Activated CD8-positive, alpha-beta memory T cell treated with anti-CD3 and anti-CD28 coated beads for 4 hours (primary cell): ENCODE measurements around the gene FAM174C.

Experiments used
- DNase-seq, 2 donors: peaks; one replicate each; pipeline ENCODE4 v3.0.0-alpha.2; 2020; ENCODE audit warnings: low read depth in 2 of 2

Gene FAM174C

DNA sequence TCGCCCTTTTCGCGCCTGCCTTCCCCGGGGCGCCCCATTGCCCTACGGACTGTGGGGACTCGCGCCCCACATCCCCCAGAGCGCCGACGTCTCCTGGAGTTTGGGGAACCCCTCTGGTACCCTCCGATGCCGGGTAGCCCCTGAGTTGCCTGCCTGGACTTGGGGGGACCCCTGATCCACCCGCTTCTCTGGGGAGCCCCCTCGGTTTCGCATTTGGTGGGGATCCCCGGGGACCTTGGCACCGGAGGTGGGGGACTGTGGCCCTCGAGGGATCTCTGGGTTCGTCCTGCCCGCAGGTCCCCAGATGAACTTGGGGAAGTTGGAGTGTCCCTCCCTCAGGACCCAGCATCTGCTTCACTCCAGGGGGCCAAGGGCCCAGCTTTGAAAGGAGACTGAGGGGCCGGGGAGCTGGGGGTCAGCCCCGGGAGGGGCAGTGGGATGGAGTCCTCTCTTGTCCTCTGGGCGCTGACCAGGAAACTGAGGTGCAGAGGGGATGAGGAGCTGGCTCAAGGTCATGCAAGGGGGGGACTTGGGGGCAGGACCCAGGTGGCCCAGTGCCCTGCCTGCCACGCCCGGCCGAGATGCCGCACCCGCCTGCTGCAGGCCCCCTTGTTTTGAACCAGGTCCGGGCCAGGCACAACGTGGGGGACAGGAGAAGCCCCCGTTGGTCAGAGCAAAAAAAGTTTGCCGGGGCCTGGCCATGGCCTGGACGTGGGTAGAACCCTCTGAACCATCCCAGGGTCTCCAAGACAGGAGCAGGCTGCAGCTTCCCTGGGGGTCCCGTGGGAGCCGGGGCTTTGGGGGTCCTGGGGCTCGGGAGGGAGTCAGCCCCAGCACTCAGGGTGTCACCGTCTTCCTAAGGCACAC, 11.4 kb downstream of the FAM174C start:
- DNase-seq = no peak

DNA sequence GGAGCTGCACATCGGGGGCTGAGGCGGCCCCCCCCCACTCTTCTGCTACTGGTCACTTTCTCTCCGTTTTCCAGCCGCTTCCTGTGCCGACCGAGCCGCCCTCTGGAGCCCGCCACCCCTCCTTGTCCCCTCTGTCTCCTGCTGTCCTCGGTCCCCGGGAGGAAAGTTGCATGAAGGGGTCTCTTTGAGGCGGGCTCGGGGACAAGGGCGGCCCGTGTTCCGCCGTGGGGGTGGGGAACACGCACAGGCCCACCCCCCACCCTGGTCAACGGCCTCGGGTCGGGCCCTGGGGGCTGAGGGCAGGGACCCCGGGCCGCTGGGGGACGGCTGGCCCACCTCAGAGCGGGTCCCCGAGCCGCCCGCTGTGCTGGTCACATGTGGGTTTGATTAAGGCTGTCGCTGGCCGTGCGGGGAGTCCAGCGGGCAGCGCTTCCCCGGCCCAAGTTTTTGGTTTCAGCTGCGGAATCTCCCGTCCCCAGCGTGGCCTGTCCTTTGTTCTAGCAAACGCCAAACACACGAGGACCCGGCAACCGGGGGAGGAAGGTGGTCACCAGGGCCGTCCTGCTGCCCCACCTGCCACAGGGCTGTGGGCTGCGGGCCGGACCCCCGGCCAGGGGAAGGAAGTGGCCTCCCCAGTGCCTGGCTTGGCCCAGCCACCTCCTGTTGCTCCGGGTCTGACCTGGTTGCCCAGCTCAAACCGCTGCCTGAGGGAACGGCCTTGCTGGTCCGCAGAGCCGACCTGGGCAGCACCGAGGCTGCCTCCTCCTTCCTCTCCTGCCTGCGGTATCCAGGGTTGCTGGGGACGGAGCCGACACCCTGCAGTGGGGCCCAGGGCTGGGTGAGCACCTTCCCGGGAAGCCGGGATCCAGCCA, 12.3 kb downstream of the FAM174C start:
- DNase-seq = no peak

DNA sequence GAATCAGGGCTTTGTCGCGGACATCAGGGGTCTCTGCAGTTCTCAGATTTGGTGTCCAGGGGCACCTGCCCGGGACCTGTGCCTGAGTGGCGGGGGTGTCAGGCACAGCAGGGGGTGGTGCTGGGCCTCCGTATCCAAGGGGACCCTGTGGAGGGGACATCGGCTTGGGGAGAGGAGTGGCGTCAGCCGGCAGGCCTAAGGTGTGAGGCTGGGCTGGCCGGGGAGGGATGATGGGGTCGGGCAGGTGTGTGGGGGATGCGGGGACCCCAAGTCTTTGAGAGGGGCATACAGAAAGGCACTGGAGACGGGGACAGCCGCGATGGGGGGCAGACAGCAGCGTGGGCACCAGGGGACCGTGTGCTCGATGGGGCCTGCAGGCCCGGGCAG, 12.9 kb downstream of the FAM174C start:
- DNase-seq = no peak

DNA sequence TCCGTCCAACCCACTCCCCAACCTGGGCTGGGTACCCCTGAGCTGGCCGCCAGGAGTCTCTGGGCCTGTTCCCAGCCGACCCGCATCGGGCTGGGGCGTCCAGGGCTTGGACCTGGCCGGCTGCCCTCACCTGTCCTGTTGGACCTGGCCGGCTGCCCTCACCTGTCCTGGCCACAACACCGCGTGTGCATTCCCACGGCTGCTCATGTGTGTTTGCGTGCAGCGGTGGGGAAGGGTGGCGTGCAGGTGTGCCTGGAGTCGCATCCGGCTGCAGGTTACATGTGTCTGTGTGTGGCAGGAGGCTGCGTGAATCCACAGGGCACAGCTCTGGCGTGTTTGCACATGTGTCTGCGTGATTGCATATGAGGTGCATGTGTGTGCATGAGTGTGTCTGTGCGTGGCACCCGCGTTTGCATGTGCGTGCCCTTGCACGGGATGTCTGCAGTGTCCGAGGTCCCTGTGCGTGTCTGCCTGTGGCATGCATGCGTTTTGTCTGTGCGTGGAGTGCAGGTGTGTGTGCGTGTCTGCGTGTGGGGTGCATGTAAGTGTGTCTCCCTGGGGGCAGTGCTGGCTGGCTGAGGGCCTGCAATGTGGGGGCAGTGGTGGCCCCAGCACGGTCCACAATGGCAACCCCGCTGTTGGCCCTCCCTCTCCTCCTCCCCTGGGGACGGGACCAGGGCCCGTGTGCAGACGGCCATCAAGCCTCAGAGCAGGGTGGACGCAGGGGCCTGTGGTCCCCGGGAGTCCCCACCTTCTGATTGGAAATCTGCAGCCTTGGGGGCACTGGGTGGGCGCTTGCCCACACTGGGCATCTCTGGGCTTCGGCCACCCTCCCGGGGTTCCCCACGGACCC, 13.7 kb downstream of the FAM174C start:
- DNase-seq = no peak

DNA sequence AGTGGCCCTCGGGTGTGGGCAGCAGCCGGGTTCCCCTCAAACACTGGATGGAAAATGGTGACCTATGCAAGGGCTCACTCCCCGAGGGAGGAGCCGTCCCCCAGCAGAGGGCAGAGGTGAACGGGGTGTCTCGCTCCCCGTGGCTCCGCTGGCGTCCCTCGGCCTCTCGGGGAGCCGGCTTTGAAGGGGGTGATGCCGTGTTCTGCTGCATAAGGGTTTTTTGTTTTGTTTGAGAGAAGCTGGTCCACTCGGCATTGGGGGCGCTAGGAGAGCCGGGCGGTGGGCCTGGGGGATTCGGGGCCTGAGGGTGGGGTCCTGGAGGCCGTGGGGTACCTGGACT, 14.3 kb downstream of the FAM174C start:
- no peak for DNase-seq

DNA sequence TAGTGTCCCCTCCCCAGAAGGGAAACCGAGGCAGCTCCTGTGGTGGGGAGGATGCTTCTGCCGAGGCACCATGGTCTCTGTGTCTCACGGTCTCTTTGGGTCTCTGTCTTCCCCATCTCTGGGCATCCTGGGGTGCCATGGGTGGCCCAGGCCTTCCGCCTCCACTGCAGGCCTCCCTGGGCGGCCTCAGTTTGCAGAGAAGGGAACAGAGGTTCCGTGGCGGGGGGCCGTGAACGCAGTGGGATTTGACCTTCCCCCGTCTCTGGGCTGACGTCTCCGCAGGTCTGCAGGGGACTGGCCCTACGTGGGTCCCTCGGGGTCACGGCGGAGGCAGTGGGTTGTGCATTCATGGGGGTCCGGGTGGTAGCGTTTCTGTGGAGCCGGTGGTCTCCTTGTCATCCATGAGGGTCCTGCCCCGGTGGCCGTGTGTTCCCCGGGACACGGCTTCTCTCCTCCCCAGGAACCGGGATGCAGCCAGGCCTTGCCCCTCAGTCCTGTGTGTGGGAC, 14.9 kb downstream of the FAM174C start:
- no peak for DNase-seq

DNA sequence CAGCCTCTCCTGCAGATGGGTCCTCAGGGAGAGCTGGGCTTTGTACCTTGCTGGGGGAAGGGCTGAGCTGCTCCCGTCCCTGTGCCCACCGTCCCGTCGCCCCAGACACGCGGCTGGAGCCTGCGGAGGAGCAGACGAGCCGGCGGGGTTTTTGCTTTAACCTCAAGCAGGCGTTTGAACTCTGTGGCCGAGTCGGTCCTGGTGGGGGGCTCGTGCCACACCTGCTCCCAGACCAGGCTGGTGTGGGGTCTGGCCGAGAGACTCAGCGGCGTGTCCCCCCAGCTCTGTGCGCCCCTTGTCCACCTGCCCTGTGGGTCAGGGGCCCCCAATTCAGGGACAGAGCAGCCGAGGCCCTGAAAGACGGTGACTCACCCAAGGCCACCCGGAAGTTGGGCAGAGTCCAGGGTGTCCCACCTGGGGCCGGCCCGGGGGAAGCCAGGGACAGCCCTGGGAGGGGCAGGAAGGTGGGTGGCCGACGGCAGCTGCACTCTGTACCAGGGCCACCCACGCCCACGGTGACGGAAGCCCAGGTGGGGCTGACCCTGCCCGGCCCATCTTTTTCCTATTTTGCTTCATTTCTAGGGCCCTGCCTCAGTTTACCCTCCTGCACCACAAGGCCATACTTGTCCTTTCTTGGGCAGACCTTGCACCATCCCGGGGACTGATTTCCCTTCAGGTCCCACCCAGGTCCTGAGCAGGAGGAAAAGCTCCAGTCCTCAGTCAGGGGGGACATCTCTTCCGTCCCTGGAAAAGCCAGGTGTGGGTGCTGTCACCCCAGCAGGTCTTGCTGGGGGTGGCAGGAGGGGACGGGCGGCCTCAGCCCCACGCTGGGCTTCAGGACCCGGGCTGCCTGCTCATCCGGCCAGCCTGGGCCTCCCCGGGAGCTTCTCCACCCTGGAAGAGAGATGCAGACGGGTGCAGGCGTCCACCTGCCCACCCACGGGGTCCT, 15.6 kb downstream of the FAM174C start:
- DNase-seq = no peak

DNA sequence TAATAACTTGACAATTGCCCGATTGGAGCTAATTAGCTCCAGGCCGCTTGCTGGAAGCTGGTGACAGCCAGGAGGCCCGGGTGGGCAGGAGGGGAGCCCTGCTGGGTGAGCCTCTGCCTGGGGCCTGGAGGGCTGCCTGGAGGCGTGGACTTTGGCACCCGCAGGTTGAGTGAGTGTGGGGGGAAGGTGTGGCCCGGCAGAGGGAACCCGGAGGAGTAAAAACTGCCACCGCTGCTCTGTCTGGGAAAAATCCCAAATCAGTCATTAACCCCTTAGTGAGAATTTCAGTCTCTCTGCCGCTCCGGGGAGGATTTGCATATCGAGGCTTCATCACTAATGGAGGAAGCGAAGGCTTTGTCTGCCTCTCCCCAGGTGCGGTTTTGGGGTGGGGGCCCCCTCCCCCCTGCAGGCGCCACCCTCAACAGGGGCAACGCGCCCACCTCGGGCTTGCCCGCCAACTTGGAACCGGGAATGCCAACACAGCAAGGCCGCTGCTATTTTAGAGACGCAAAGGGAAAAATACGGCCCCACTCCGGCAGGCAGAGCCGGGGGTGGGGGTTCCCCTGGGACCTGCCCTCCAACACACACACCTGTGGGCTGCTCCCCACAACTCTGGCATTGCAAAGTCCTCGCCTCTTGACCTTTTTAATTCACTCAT, 16.6 kb downstream of the FAM174C start:
- DNase-seq = no peak

DNA sequence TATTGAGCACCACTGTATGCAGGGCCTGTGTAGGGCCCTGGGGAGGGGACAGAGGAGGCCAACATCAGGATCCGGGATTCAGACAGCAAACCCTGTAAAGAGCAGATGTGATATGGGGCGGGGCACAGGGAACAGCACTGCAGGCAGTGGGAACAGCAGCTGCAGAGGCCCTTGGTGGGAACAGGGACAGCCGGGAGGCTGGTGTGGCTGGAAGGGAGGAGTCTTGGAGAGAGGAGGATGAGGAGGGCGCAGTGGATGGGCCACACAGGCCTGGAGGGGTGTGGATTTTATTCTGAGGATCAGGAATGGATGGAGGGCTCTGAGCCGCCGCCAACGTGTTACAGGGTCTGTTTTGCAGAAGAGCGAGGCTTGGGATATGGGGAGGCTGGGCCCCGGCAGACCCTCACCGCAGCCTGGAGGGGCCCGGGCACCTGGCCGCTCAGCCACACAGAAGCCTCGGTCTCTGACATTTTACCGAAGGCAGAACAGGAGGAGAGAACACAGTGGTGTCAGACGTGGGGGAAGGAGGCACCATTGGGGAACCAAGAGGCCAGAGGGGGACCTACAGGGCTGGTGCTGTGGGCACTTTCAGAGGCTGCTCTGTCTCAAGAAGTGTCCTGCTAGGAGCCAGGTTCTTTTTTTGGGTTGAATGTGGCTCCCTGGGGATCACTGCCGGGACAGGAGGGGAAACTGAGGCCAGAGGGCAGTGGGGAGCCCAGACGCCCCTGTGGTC, 17.3 kb downstream of the FAM174C start:
- DNase-seq = no peak

DNA sequence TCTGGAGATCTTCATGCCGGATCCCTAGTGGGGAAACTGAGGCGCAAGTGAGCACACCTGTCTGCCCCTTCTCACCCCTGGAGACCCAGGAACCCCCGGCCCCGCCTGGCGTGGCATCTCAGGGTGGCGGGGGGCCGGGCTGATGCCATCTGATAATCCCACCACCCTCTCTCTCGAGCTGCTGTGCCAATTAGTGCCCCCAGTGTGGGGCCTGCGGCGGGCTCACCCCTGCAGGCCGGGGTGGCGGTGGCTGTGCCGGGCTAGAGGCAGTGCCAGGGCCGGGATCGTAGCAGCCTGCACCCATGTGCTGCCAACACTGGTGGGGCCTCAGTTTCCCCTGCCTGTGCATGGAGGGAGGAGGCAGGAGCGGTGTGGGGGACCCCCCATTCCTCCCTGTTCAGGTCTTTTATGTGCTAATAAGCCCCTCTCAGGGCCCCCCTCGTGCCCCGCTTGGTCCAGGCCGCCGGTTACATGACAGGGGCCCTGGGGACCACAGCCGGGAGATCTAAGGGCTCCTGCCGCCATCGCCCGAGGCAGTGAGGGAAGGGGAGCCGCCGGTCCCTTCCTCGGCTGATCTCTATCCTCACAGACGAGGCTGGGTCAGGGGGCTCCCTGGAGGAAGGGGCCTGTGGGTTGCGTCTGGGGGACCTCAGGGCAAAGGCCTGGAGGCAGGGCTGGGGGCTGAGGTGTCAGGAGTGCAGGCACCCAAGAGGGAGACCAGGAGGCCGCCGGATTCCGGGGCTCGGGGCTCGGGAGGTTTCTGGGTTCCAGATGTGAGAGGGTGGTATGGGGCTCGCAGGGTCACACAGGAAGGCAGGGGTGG, 18.7 kb downstream of the FAM174C start:
- DNase-seq = no peak

DNA sequence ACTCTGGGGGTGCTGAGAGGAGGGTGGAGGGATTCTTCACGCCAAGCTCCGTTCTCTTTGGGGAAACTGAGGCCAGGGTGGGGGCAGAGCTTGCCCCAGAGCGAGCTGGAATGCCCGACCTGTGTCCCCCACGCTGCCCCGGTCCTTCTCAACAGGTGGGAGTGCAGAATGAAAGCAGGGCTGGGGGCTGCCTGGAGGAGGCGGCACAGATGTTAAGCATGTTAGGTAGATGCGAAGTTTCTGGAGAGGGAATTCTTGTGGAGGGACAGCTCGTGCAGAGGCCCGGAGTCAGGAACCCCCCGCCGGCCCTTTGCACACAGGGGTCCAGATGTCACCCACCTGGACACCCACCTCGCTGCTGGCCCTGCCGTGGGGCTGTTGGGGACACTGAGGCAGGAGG, 19.4 kb downstream of the FAM174C start:
- no peak for DNase-seq

DNA sequence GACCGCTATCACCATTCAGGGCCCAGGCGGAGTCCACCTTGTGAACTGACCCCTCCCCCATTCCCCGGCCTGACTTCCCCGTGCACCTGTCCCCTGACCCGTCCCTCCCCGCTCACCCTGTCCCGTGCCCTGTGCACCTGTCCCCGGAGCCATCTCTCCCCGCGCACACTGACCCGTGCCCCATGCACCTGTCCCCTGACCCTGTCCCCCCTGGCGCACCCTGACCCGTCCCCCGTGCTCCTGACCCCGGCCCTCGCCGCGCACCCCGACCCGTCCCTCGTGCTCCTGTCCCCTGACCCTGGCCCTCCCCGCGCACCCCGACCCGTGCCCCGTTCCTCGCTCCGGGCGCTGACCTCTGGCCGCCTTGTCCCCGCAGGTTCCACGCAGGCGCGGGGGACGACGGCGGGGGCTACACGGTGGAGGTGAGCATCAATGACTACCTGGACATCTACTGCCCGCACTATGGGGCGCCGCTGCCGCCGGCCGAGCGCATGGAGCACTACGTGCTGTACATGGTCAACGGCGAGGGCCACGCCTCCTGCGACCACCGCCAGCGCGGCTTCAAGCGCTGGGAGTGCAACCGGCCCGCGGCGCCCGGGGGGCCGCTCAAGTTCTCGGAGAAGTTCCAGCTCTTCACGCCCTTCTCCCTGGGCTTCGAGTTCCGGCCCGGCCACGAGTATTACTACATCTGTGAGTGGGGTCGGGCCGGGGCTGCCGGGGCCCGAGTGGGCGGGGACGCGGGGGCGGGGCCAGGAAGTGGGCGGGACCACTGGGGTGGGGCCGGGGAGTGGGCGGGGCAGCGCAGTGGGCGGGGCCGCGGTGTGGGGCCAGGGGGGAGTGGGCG, 20.1 kb downstream of the FAM174C start:
- no peak for DNase-seq

DNA sequence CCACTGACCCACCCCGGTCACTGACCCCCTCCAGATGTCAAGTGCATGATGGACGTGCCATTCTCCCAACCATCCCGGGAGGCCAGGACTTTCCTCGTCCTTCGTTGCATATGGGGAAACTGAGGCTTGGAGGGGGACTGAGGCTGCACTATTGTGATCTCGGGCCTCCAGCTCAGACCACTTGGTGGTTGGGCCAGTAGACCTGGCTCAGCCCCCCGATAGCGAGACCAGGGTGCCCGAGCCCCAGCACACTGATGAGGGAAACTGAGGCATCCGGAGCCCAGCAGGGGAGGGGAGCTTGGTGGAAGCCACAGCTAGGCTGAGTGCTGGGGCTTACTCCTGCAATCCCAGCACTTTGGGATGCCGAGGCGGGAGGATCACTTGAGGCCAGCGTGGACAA, 20.7 kb downstream of the FAM174C start:
- DNase-seq = no peak

DNA sequence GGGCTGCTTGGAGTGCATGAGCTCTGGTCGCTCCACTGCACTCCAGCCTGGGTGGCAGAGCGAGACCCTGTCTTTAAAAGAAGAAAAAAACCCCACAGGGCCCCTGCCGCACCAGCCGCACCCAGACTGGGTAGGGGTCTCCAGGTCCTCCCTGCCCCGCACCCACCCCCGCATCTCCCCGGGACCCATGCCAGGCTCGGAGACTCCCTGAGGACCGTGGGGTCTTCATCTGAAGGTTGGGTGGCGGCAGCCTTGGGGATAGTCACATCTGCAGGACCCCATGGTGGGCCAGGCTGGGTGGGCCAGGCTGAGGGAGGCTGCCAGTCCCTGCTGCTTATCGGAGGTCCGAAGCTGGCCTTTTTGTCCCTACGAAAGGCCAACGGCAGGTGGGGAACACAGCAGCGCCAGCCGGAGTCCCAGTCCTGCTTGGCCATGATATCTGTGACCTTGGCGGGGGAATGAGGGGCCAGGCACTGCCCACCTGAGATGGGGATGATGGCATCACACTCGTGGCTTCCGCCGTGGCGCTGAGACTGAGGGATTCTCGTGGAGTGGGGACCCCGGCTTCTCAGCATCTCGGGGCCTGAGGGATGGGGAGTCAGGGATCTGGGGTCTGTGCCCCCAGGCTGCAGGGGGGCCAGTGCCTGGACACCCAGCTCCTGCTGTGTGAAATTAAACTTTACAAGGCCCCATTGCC, 21.4 kb downstream of the FAM174C start:
- no peak for DNase-seq

DNA sequence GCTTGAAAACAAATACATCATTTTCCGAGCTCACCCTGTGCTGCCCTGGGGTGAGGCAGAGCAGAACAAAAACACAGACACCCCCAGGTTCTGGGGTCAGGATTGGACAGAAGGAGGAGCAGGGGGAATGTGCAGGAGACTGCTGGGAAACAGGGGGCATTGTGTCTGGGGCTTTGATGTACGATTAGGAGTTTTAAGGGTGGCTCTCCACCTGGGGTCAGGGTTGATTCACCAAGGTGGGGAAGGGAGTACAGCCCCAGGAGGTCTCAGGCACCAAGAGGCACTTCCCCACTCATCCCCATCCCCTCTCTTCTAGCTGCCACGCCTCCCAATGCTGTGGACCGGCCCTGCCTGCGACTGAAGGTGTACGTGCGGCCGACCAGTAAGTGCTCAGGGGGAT, 22.9 kb downstream of the FAM174C start:
- no peak for DNase-seq

DNA sequence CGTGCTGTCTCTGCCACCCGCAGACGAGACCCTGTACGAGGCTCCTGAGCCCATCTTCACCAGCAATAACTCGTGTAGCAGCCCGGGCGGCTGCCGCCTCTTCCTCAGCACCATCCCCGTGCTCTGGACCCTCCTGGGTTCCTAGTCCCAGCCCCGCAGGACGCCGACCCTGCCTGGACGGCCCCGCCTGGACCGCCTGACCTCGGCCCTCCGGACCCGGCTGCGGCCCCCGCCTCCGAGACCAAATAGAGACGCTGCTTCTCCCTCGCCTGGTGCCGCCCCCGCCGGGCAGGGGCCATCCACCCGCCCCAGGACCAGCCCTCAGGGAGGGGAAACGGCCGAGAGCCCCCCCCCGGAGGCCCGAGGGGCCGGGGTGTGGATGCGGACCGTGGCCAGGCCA, 24.5 kb downstream of the FAM174C start:
- no peak for DNase-seq
